ENCODE measurements around the gene PIEZO2.

GRCh38 chr18:10843565-10843964 is 305.8 kb downstream of the PIEZO2 start:
- TF ChIP-seq PHF8 (conservative IDR thresholded peaks at IDR 0.05; ENCODE audit: low read depth, low read length): no peak
- TF ChIP-seq TAF1 (IDR thresholded peaks at IDR 0.05; ENCODE audit: low read depth, low read length): no peak
- no peak for TF ChIP-seq CTCF (IDR thresholded peaks at IDR 0.05; ENCODE audit: control extremely low read depth in 1 of 3, insufficient read depth in 1 of 3, low read depth in 1 of 3, low read length in 3 of 3)
